ENCODE data around the gene KLK7.

Gene KLK7

GRCh38 chr19:50983625-50984292 is at the start of gene KLK7:
TSS of gene KLK7 (minus strand) at chr19:50983917. CDS start at chr19:50982399, 1,518 bp downstream.
- no peak within 1 kb of the TSS for H3K27ac ChIP-seq (ENCODE audit: low read depth in 2 of 2, low read length in 2 of 2)
- H3K36me3 ChIP-seq (ENCODE audit: control insufficient read depth in 2 of 2, insufficient read depth in 2 of 2, low read length in 2 of 2), result no peaks in the 10 kb centered on the region
- H3K9me3 ChIP-seq (ENCODE audit: control insufficient read depth in 2 of 2, low read length in 2 of 2), result no peaks in the 10 kb centered on the region
- peaks cover 0 to 4% of the 10 kb centered on the region in 2 donors for H3K27me3 ChIP-seq (ENCODE audit: control insufficient read depth in 2 of 2, insufficient read depth in 2 of 2, low read length in 2 of 2)
- no peaks in the 10 kb centered on the region for H3K4me1 ChIP-seq (ENCODE audit: control insufficient read depth in 2 of 2, insufficient read depth in 2 of 2, low read length in 2 of 2)
- H3K4me3 ChIP-seq (ENCODE audit: low read length in 2 of 2), result no peak within 1 kb of the TSS
- no peak within 1 kb of the TSS for H3K9ac ChIP-seq (ENCODE audit: low read depth in 1 of 2, low read length in 2 of 2)

- Histone ChIP-seq H3K4me1 (ENCODE audit: control insufficient read depth in 2 of 2, insufficient read depth in 2 of 2, low read length in 2 of 2) (no peaks in the 10 kb centered on the region), H3K27me3 (ENCODE audit: control insufficient read depth in 2 of 2, insufficient read depth in 2 of 2, low read length in 2 of 2) (peaks cover 2 to 9% of the 10 kb centered on the region in 2 donors), H3K27ac (ENCODE audit: low read depth in 2 of 2, low read length in 2 of 2) (no peak overlapping the region), H3K4me3 (ENCODE audit: low read length in 2 of 2) (no peak overlapping the region), H3K36me3 (ENCODE audit: control insufficient read depth in 2 of 2, insufficient read depth in 2 of 2, low read length in 2 of 2) (no peaks in the 10 kb centered on the region), H3K9me3 (ENCODE audit: control insufficient read depth in 2 of 2, low read length in 2 of 2) (no peaks in the 10 kb centered on the region), H3K9ac (ENCODE audit: low read depth in 1 of 2, low read length in 2 of 2) (no peak overlapping the region)
Measured at GRCh38 chr19:51031880-51032225, 48.1 kb upstream of the KLK7 start.

GRCh38 chr19:51031220-51031879 is 47.6 kb upstream of the KLK7 start:
- Histone ChIP-seq H3K4me1 (ENCODE audit: control insufficient read depth in 2 of 2, insufficient read depth in 2 of 2, low read length in 2 of 2) (no peaks in the 10 kb centered on the region), H3K27me3 (ENCODE audit: control insufficient read depth in 2 of 2, insufficient read depth in 2 of 2, low read length in 2 of 2) (peaks cover 2 to 13% of the 10 kb centered on the region in 2 donors), H3K36me3 (ENCODE audit: control insufficient read depth in 2 of 2, insufficient read depth in 2 of 2, low read length in 2 of 2) (no peaks in the 10 kb centered on the region), H3K27ac (ENCODE audit: low read depth in 2 of 2, low read length in 2 of 2) (no peak overlapping the region), H3K4me3 (ENCODE audit: low read length in 2 of 2) (no peak overlapping the region), H3K9me3 (ENCODE audit: control insufficient read depth in 2 of 2, low read length in 2 of 2) (no peaks in the 10 kb centered on the region), H3K9ac (ENCODE audit: low read depth in 1 of 2, low read length in 2 of 2) (no peak overlapping the region)

- Histone ChIP-seq H3K27ac (ENCODE audit: low read depth in 2 of 2, low read length in 2 of 2) (no peak overlapping the region), H3K36me3 (ENCODE audit: control insufficient read depth in 2 of 2, insufficient read depth in 2 of 2, low read length in 2 of 2) (no peaks in the 10 kb centered on the region), H3K9me3 (ENCODE audit: control insufficient read depth in 2 of 2, low read length in 2 of 2) (no peaks in the 10 kb centered on the region), H3K4me1 (ENCODE audit: control insufficient read depth in 2 of 2, insufficient read depth in 2 of 2, low read length in 2 of 2) (no peaks in the 10 kb centered on the region), H3K9ac (ENCODE audit: low read depth in 1 of 2, low read length in 2 of 2) (no peak overlapping the region), H3K4me3 (ENCODE audit: low read length in 2 of 2) (no peak overlapping the region), H3K27me3 (ENCODE audit: control insufficient read depth in 2 of 2, insufficient read depth in 2 of 2, low read length in 2 of 2) (peaks cover 2 to 15% of the 10 kb centered on the region in 2 donors)
Measured at GRCh38 chr19:51030631-51031030, 46.9 kb upstream of the KLK7 start.

- no peaks in the 10 kb centered on the region for H3K36me3 ChIP-seq (ENCODE audit: control insufficient read depth in 2 of 2, insufficient read depth in 2 of 2, low read length in 2 of 2)
- H3K9ac ChIP-seq (ENCODE audit: low read depth in 1 of 2, low read length in 2 of 2), result no peak overlapping the region
- H3K4me1 ChIP-seq (ENCODE audit: control insufficient read depth in 2 of 2, insufficient read depth in 2 of 2, low read length in 2 of 2), result no peaks in the 10 kb centered on the region
- no peak overlapping the region for H3K27ac ChIP-seq (ENCODE audit: low read depth in 2 of 2, low read length in 2 of 2)
- H3K9me3 ChIP-seq (ENCODE audit: control insufficient read depth in 2 of 2, low read length in 2 of 2), result no peaks in the 10 kb centered on the region
- H3K4me3 ChIP-seq (ENCODE audit: low read length in 2 of 2), result no peak overlapping the region
- H3K27me3 ChIP-seq (ENCODE audit: control insufficient read depth in 2 of 2, insufficient read depth in 2 of 2, low read length in 2 of 2), result peaks cover 2 to 14% of the 10 kb centered on the region in 2 donors
Measured at GRCh38 chr19:51029718-51030117, 46.0 kb upstream of the KLK7 start.

- H3K27me3 ChIP-seq (ENCODE audit: control insufficient read depth in 2 of 2, insufficient read depth in 2 of 2, low read length in 2 of 2), result peaks cover 0 to 12% of the 10 kb centered on the region in 2 donors
- H3K27ac ChIP-seq (ENCODE audit: low read depth in 2 of 2, low read length in 2 of 2), result no peak overlapping the region
- H3K4me1 ChIP-seq (ENCODE audit: control insufficient read depth in 2 of 2, insufficient read depth in 2 of 2, low read length in 2 of 2), result no peaks in the 10 kb centered on the region
- H3K9me3 ChIP-seq (ENCODE audit: control insufficient read depth in 2 of 2, low read length in 2 of 2), result no peaks in the 10 kb centered on the region
- H3K36me3 ChIP-seq (ENCODE audit: control insufficient read depth in 2 of 2, insufficient read depth in 2 of 2, low read length in 2 of 2), result no peaks in the 10 kb centered on the region
- H3K9ac ChIP-seq (ENCODE audit: low read depth in 1 of 2, low read length in 2 of 2), result no peak overlapping the region
- H3K4me3 ChIP-seq (ENCODE audit: low read length in 2 of 2), result no peak overlapping the region
Measured at GRCh38 chr19:51027873-51028272, 44.2 kb upstream of the KLK7 start.

- no peak overlapping the region for H3K9ac ChIP-seq (ENCODE audit: low read depth in 1 of 2, low read length in 2 of 2)
- no peaks in the 10 kb centered on the region for H3K36me3 ChIP-seq (ENCODE audit: control insufficient read depth in 2 of 2, insufficient read depth in 2 of 2, low read length in 2 of 2)
- no peak overlapping the region for H3K27ac ChIP-seq (ENCODE audit: low read depth in 2 of 2, low read length in 2 of 2)
- no peaks in the 10 kb centered on the region for H3K9me3 ChIP-seq (ENCODE audit: control insufficient read depth in 2 of 2, low read length in 2 of 2)
- H3K27me3 ChIP-seq (ENCODE audit: control insufficient read depth in 2 of 2, insufficient read depth in 2 of 2, low read length in 2 of 2), result peaks cover 0 to 12% of the 10 kb centered on the region in 2 donors
- H3K4me3 ChIP-seq (ENCODE audit: low read length in 2 of 2), result no peak overlapping the region
- no peaks in the 10 kb centered on the region for H3K4me1 ChIP-seq (ENCODE audit: control insufficient read depth in 2 of 2, insufficient read depth in 2 of 2, low read length in 2 of 2)
Measured at GRCh38 chr19:51027126-51027806, 43.5 kb upstream of the KLK7 start.

- H3K4me3 ChIP-seq (ENCODE audit: low read length in 2 of 2), result no peak within 1 kb of the TSS
- H3K9ac ChIP-seq (ENCODE audit: low read depth in 1 of 2, low read length in 2 of 2), result no peak within 1 kb of the TSS
- H3K27me3 ChIP-seq (ENCODE audit: control insufficient read depth in 2 of 2, insufficient read depth in 2 of 2, low read length in 2 of 2), result peaks cover 0 to 12% of the 10 kb centered on the region in 2 donors
- no peaks in the 10 kb centered on the region for H3K4me1 ChIP-seq (ENCODE audit: control insufficient read depth in 2 of 2, insufficient read depth in 2 of 2, low read length in 2 of 2)
- H3K36me3 ChIP-seq (ENCODE audit: control insufficient read depth in 2 of 2, insufficient read depth in 2 of 2, low read length in 2 of 2), result no peaks in the 10 kb centered on the region
- H3K9me3 ChIP-seq (ENCODE audit: control insufficient read depth in 2 of 2, low read length in 2 of 2), result no peaks in the 10 kb centered on the region
- H3K27ac ChIP-seq (ENCODE audit: low read depth in 2 of 2, low read length in 2 of 2), result no peak within 1 kb of the TSS
Measured at GRCh38 chr19:51026554-51026831, 42.8 kb upstream of the KLK7 start, which contains the start of gene KLK11. TSS of gene KLK11 (minus strand) at chr19:51026616. CDS start at chr19:51025631, 985 bp downstream.

- Histone ChIP-seq H3K27me3 (ENCODE audit: control insufficient read depth in 2 of 2, insufficient read depth in 2 of 2, low read length in 2 of 2) (peaks cover 0 to 12% of the 10 kb centered on the region in 2 donors), H3K9me3 (ENCODE audit: control insufficient read depth in 2 of 2, low read length in 2 of 2) (no peaks in the 10 kb centered on the region), H3K9ac (ENCODE audit: low read depth in 1 of 2, low read length in 2 of 2) (no peak overlapping the region), H3K36me3 (ENCODE audit: control insufficient read depth in 2 of 2, insufficient read depth in 2 of 2, low read length in 2 of 2) (no peaks in the 10 kb centered on the region), H3K4me3 (ENCODE audit: low read length in 2 of 2) (no peak overlapping the region), H3K4me1 (ENCODE audit: control insufficient read depth in 2 of 2, insufficient read depth in 2 of 2, low read length in 2 of 2) (no peaks in the 10 kb centered on the region), H3K27ac (ENCODE audit: low read depth in 2 of 2, low read length in 2 of 2) (no peak overlapping the region)
Measured at GRCh38 chr19:51025809-51026553, 42.3 kb upstream of the KLK7 start.

- H3K4me3 ChIP-seq (ENCODE audit: low read length in 2 of 2), result no peak overlapping the region
- H3K27me3 ChIP-seq (ENCODE audit: control insufficient read depth in 2 of 2, insufficient read depth in 2 of 2, low read length in 2 of 2), result peaks cover 0 to 12% of the 10 kb centered on the region in 2 donors
- H3K9ac ChIP-seq (ENCODE audit: low read depth in 1 of 2, low read length in 2 of 2), result no peak overlapping the region
- no peaks in the 10 kb centered on the region for H3K4me1 ChIP-seq (ENCODE audit: control insufficient read depth in 2 of 2, insufficient read depth in 2 of 2, low read length in 2 of 2)
- H3K9me3 ChIP-seq (ENCODE audit: control insufficient read depth in 2 of 2, low read length in 2 of 2), result no peaks in the 10 kb centered on the region
- H3K27ac ChIP-seq (ENCODE audit: low read depth in 2 of 2, low read length in 2 of 2), result no peak overlapping the region
- no peaks in the 10 kb centered on the region for H3K36me3 ChIP-seq (ENCODE audit: control insufficient read depth in 2 of 2, insufficient read depth in 2 of 2, low read length in 2 of 2)
Measured at GRCh38 chr19:51025401-51025800, 41.7 kb upstream of the KLK7 start.
